Colonic mucosa (tissue), 4 donors: Measurements from ENCODE around the gene PSMG2. TPM values are rescaled to one million over a fixed set of nuclear protein-coding genes. Genes with fewer than 3 reads are reported as not detected.

Source experiments
- DNase-seq: peaks from one replicate; pipeline ENCODE4 v3.0.0-alpha.2; 2020
- H3K27ac ChIP-seq: fragments of 200-600 bp; one replicate; pipeline ENCODE4 v1.8.0; 2021
- H3K27me3 ChIP-seq: fragments of 200-600 bp; one replicate; pipeline ENCODE4 v1.8.0; 2021
- H3K36me3 ChIP-seq: fragments of 200-600 bp; one replicate; pipeline ENCODE4 v1.8.0; 2021
- H3K4me1 ChIP-seq: fragments of 200-600 bp; one replicate; pipeline ENCODE4 v1.8.0; 2021; ENCODE audit warnings: mild to moderate bottlenecking
- H3K4me3 ChIP-seq: fragments of 200-600 bp; one replicate; pipeline ENCODE4 v1.8.0; 2021
- H3K9ac ChIP-seq, 2 donors: one replicate each; pipeline ENCODE4 v1.7.0; 2013; ENCODE audit warnings: control low read depth in 2 of 2, low read depth in 2 of 2, low read length in 2 of 2
- H3K9me3 ChIP-seq: fragments of 200-600 bp; one replicate; pipeline ENCODE4 v1.8.0; 2021
- intact Hi-C: fragments of 100-400 bp; cut with DNase I; formaldehyde crosslinking; loops from one replicate; pipeline ENCODE4 v1.14.1; 2022
- total RNA-seq, 2 donors: library from RNA; stranded (reverse); fragmentation: NEBNext Ultra II Directional in 1 of 2; extraction: Animal tissue kit (Norgen Biotek cat#: 25700) in 1 of 2; gene quantifications; one replicate each; pipeline ENCODE4 v1.2.1, GENCODE V29; 2021
- TF ChIP-seq, protein P1 (sequence below): fragments of 200-600 bp; IDR thresholded peaks from one replicate; pipeline ENCODE4 v1.8.0; 2022; ENCODE audit warnings: antibody characterized with exemption, mild to moderate bottlenecking
- donor health status: healthy.
- donor health status: DM: no; HTN: no; CAD: no.
- donor health status: DM: no; HTN: no; CAD: no.

Gene PSMG2
- total RNA-seq, 2 donors from 2014 or later: 75.4 to 87.3 TPM

DNA sequence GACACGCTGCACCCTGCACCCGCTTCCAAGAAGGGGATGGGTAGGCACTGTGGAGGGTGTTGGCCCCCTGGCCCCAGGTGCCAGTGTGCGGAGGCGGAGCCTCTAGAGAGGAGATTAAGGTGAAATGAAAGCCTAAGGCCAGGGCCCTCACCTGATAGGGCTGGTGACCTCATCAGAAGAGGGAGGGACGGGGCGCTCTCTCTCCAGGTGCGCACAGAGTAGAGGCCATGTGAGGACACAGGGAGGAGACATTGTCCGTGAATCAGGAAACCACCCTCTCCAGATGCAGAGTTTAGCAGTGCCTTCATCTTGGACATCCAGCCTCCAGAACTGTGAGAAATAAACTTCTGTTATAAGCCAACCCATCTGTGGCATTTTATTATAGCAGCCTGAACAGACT, 62.3 kb downstream of the PSMG2 start:
- DNase-seq: no peak

DNA sequence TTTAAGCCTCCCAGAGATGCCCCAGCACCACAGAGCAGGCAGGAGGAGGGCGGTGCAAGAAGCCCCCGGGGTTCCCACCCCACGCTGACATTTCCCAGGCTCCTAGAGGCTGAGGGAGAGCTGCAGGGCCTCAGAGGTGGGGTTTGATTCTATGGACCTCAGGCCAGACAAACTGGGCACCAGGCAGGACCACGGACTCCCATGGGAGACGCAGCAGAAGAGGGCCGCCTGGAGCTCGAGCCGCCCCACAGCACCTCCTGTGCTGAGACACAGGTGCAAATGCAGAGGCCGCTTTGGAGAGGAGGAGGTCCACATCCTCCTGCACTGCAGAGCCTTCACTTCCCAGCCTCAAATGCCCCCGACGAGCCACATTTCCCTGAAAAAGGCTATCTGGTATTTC, 62.7 kb downstream of the PSMG2 start:
- TF ChIP-seq, protein P1, sequence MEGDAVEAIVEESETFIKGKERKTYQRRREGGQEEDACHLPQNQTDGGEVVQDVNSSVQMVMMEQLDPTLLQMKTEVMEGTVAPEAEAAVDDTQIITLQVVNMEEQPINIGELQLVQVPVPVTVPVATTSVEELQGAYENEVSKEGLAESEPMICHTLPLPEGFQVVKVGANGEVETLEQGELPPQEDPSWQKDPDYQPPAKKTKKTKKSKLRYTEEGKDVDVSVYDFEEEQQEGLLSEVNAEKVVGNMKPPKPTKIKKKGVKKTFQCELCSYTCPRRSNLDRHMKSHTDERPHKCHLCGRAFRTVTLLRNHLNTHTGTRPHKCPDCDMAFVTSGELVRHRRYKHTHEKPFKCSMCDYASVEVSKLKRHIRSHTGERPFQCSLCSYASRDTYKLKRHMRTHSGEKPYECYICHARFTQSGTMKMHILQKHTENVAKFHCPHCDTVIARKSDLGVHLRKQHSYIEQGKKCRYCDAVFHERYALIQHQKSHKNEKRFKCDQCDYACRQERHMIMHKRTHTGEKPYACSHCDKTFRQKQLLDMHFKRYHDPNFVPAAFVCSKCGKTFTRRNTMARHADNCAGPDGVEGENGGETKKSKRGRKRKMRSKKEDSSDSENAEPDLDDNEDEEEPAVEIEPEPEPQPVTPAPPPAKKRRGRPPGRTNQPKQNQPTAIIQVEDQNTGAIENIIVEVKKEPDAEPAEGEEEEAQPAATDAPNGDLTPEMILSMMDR: no peak
- Histone ChIP-seq H3K27ac (no peak overlapping the region), H3K9me3 (no peaks in the 10 kb centered on the region), H3K36me3 (no peaks in the 10 kb centered on the region), H3K9ac (no peak overlapping the region), H3K4me1 (no peaks in the 10 kb centered on the region), H3K4me3 (no peak overlapping the region), H3K27me3 (no peaks in the 10 kb centered on the region)
- intact Hi-C loops: no loop called here
- DNase-seq: no peak

More for the DNA sequence above, 62.3 kb downstream of the PSMG2 start:
- H3K27me3 ChIP-seq: no peaks in the 10 kb centered on the region
- intact Hi-C loops: no loop called here
- TF ChIP-seq, protein P1: no peak
- H3K4me3 ChIP-seq: no peak overlapping the region
- no peaks in the 10 kb centered on the region for H3K36me3 ChIP-seq
- H3K27ac ChIP-seq: no peak overlapping the region
- no peak overlapping the region for H3K9ac ChIP-seq
- no peaks in the 10 kb centered on the region for H3K9me3 ChIP-seq
- H3K4me1 ChIP-seq: no peaks in the 10 kb centered on the region

DNA sequence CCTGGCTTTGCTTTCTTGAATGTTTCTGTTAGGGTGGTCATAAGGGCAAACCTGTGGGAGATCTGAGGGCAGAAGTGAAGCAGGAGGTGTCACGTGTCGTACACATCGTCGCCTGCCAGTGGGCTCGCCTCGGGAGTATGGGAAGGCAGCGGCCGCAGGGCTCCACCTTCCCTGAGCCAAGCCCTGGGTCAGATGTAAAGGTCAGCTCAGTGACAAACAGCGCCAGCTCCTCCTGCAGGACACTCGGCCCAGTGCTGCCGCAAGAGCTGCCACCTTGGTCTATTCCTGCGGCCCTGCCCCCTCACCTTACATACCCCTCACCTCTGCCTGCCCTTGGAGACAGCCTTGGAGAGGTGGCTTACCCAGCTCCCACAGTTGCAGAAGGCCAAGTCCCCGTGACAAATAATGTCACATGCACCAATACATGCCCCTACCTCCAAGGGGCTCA, 64.2 kb downstream of the PSMG2 start:
- H3K27ac ChIP-seq: no peak overlapping the region
- DNase-seq: no peak
- intact Hi-C loops: no loop called here

DNA sequence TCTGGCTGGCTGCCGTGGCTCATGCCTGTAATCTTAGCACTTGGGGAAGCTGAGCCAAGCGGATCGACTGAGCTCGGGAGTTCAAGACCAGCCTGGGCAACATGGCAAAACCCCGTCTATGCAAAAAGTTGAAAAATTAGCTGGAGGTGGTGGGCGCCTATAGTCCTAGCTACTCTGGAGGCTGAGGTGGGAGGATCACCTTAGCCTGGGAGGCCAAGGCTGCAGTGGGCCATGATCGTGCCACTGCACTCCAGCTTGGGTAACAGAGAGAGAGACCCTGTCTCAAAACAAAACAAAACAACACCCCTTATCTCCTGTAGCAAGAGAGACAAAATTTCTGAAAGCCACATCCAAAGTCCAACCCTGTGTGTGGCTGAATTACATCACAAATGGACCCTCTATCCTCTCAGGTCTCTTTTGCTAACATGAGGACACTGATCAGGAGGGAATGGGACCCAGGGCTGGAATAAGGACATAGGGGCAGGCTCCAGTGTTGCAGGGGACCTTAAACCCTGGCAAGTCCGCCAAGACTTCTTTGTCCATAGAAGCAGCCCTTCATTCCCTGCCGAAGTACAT, 64.8 kb downstream of the PSMG2 start:
- Histone ChIP-seq H3K9me3 (no peaks in the 10 kb centered on the region), H3K36me3 (no peaks in the 10 kb centered on the region), H3K27ac (no peak overlapping the region), H3K4me1 (no peaks in the 10 kb centered on the region), H3K27me3 (no peaks in the 10 kb centered on the region), H3K9ac (no peak overlapping the region), H3K4me3 (no peak overlapping the region)
- intact Hi-C loops: no loop called here
- TF ChIP-seq, protein P1: no peak
- DNase-seq: no peak

More for the DNA sequence above, 64.2 kb downstream of the PSMG2 start:
- TF ChIP-seq, protein P1: no peak
- no peak overlapping the region for H3K9ac ChIP-seq
- H3K27me3 ChIP-seq: no peaks in the 10 kb centered on the region
- no peaks in the 10 kb centered on the region for H3K36me3 ChIP-seq
- H3K9me3 ChIP-seq: no peaks in the 10 kb centered on the region
- no peaks in the 10 kb centered on the region for H3K4me1 ChIP-seq
- no peak overlapping the region for H3K4me3 ChIP-seq

GRCh38 chr18:12768625-12769024, 65.8 kb downstream of the PSMG2 start:
- DNase-seq: no peak
- intact Hi-C loops: no loop called here
- Histone ChIP-seq H3K4me1 (no peaks in the 10 kb centered on the region), H3K9me3 (no peaks in the 10 kb centered on the region), H3K27me3 (no peaks in the 10 kb centered on the region), H3K36me3 (no peaks in the 10 kb centered on the region), H3K9ac (no peak overlapping the region), H3K4me3 (no peak overlapping the region), H3K27ac (no peak overlapping the region)
- TF ChIP-seq, protein P1: no peak
